ENCODE measurements around the gene SHFL. TPM values are rescaled to one million over a fixed set of nuclear protein-coding genes. Genes with fewer than 3 reads are reported as not detected.

SHFL gene
- total and polyA plus RNA-seq, 2 experiments from 2014 or later, result 2.2 to 7.8 TPM

DNA sequence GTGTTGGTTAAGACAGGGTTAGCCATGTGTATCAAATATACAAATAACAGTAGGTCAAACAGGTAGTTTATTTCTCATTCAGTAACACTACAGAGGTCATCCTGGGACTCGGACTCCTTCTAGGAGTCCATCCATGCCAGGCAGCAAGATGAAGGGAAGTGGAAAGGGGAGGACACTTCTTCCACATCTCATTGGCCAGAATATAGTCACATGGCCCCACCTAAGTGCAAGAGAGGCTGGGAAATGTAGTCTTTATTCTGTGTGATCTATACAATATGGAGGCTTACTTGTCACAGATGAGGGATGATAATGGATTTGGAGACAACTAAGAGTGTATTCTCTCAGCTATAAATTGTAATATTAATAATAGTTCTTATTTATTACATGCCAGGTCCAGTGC lies 41.7 kb upstream of the SHFL start:
- DNase-seq (ENCODE audit: low read depth in 1 of 2, low spot score in 1 of 2), result no peak
- TF ChIP-seq, protein P1, sequence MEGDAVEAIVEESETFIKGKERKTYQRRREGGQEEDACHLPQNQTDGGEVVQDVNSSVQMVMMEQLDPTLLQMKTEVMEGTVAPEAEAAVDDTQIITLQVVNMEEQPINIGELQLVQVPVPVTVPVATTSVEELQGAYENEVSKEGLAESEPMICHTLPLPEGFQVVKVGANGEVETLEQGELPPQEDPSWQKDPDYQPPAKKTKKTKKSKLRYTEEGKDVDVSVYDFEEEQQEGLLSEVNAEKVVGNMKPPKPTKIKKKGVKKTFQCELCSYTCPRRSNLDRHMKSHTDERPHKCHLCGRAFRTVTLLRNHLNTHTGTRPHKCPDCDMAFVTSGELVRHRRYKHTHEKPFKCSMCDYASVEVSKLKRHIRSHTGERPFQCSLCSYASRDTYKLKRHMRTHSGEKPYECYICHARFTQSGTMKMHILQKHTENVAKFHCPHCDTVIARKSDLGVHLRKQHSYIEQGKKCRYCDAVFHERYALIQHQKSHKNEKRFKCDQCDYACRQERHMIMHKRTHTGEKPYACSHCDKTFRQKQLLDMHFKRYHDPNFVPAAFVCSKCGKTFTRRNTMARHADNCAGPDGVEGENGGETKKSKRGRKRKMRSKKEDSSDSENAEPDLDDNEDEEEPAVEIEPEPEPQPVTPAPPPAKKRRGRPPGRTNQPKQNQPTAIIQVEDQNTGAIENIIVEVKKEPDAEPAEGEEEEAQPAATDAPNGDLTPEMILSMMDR (IDR thresholded peaks at IDR 0.05; ENCODE audit: low read depth, low read length), result no peak
- Histone ChIP-seq H3K27ac (no peak overlapping the region), H3K36me3 (no peaks in the 10 kb centered on the region), H3K9me3 (ENCODE audit: low read depth) (peaks cover 4% of the 10 kb centered on the region), H3K4me3 (no peak overlapping the region), H3K4me1 (ENCODE audit: low read depth) (no peaks in the 10 kb centered on the region), H3K27me3 (no peaks in the 10 kb centered on the region)

DNA sequence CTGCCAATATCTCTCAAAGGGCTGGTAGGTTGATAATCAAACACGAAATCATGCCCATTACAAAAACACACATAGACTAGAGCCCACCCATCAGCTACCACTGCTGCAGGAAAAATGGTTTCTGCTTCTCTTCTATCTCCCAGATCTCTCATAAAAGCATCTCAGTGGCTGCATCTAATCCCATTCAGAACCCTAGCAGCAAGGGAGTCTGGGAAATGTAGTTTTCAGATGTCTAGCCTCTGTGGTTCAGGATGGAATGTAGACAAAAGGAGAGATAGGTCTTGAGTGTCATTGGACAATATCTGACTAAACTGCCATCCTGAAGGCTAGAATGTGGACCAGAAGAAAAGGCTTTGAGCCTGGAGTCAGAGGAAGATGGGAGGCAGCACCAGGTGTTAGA lies 40.7 kb upstream of the SHFL start:
- TF ChIP-seq, protein P1 (IDR thresholded peaks at IDR 0.05; ENCODE audit: low read depth, low read length), result no peak
- Histone ChIP-seq H3K36me3 (no peaks in the 10 kb centered on the region), H3K9me3 (ENCODE audit: low read depth) (peaks cover 4% of the 10 kb centered on the region), H3K27me3 (no peaks in the 10 kb centered on the region), H3K4me3 (no peak overlapping the region), H3K4me1 (ENCODE audit: low read depth) (no peaks in the 10 kb centered on the region), H3K27ac (no peak overlapping the region)
- DNase-seq (ENCODE audit: low read depth in 1 of 2, low spot score in 1 of 2), result no peak

DNA sequence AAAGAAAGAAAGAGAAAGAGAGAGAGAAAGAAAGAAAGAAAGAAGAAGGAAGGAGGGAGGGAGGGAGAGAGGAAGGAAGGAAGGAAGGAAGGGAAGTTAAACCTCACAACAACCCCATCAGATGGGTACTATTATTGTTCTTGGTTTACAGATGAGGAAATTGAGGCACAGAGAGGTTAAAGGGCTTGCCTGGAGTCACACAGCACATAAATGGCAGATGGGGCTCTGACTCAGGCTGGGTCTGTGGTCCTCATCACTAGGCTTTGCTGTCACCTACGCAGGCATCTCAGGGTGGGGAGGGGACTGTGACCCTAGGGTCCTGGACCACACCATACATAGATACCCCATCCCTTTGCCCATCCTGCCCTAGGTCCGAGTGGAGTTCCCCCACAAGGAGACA lies 36.5 kb upstream of the SHFL start:
- TF ChIP-seq, protein P1 (IDR thresholded peaks at IDR 0.05; ENCODE audit: low read depth, low read length), result no peak
- Histone ChIP-seq H3K4me1 (ENCODE audit: low read depth) (no peaks in the 10 kb centered on the region), H3K27me3 (peaks cover 8% of the 10 kb centered on the region), H3K27ac (no peak overlapping the region), H3K9me3 (ENCODE audit: low read depth) (no peaks in the 10 kb centered on the region), H3K4me3 (no peak overlapping the region), H3K36me3 (no peaks in the 10 kb centered on the region)
- no peak for DNase-seq (ENCODE audit: low read depth in 1 of 2, low spot score in 1 of 2)

DNA sequence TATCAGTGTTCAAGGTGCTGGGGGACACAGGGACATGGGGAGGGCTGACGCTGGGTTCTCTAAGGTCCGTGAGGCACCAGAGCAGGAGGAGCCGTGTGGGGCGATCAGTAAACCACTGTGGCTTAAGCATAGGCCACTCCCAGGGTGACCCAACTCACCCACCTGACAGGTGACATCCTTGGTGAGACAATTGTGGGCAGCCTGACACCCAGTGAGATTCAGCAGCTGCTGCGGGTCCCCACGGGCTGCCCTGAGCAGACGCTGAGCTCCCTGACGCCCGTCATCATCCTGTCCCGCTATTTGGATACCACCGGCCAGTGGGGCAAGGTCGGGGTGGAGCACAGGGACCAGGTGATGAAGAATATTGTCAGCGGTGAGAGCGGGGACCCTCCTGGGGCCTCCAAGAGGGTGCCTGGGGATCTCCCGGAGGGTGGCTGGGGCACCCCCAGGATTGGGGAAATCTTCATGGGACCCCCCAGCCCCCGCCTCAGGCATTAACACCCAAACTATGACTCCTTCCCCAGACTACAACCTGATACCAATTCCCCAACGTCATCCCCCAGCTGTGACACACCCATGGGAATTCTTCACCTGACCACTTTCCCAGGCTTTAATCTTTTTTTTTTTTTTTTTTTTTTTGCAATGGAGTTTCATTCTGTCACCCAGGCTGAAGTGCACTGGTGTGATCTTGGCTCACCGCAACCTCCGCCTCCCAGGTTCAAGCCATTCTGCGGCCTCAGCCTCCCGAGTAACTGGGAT lies 33.3 kb upstream of the SHFL start:
- H3K9me3 ChIP-seq (ENCODE audit: low read depth), result no peaks in the 10 kb centered on the region
- H3K4me3 ChIP-seq, result no peak overlapping the region
- no peak overlapping the region for H3K27ac ChIP-seq
- peaks cover 8% of the 10 kb centered on the region for H3K27me3 ChIP-seq
- TF ChIP-seq, protein P1 (IDR thresholded peaks at IDR 0.05; ENCODE audit: low read depth, low read length), result no peak
- no peak for DNase-seq (ENCODE audit: low read depth in 1 of 2, low spot score in 1 of 2)
- no peaks in the 10 kb centered on the region for H3K4me1 ChIP-seq (ENCODE audit: low read depth)
- no peaks in the 10 kb centered on the region for H3K36me3 ChIP-seq

DNA sequence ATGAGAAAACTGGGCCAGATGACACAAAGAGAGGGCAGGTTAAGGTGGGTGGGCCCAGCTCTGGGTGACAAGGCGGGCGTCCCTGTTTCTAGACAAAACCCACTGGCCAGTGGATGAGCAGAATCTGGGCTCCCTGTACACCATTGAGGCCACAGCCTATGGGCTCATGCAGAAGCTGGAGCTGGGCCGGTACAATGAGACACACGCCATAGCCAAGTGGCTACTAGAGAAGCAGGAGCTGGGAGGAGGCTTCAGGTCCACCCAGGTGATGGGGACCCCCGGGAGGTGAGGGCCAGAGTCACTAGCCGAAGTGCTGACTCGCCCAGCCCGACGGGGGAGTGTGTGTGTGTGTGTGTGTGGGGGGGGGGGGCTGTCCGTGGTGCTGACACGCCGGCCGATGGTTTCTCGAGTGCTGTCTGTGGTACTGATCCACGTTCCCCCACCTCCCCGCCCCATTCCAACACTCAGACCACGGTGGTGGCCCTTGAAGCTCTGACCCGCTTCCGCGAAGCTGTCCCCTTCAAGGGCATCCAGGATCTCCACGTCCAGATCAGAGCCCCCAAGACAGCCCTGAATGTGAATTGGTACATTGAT lies 24.3 kb upstream of the SHFL start:
- no peaks in the 10 kb centered on the region for H3K9me3 ChIP-seq (ENCODE audit: low read depth)
- no peak overlapping the region for H3K27ac ChIP-seq
- no peaks in the 10 kb centered on the region for H3K4me1 ChIP-seq (ENCODE audit: low read depth)
- H3K27me3 ChIP-seq, result peaks cover 5% of the 10 kb centered on the region
- TF ChIP-seq, protein P1 (IDR thresholded peaks at IDR 0.05; ENCODE audit: low read depth, low read length), result no peak
- no peaks in the 10 kb centered on the region for H3K36me3 ChIP-seq
- no peak overlapping the region for H3K4me3 ChIP-seq
- peak; percentile 31 to 43 for DNase-seq (ENCODE audit: low read depth in 1 of 2, low spot score in 1 of 2)
